CD4-positive, alpha-beta T cell treated with Interleukin-12 subunit alpha and Interleukin-12 subunit beta, for 1 hour (primary cell): Measurements from ENCODE around the gene POSTN.

Experiments
- DNase-seq: peaks from one replicate; pipeline ENCODE4 v3.0.0-alpha.2; 2020

The POSTN gene, protein sequence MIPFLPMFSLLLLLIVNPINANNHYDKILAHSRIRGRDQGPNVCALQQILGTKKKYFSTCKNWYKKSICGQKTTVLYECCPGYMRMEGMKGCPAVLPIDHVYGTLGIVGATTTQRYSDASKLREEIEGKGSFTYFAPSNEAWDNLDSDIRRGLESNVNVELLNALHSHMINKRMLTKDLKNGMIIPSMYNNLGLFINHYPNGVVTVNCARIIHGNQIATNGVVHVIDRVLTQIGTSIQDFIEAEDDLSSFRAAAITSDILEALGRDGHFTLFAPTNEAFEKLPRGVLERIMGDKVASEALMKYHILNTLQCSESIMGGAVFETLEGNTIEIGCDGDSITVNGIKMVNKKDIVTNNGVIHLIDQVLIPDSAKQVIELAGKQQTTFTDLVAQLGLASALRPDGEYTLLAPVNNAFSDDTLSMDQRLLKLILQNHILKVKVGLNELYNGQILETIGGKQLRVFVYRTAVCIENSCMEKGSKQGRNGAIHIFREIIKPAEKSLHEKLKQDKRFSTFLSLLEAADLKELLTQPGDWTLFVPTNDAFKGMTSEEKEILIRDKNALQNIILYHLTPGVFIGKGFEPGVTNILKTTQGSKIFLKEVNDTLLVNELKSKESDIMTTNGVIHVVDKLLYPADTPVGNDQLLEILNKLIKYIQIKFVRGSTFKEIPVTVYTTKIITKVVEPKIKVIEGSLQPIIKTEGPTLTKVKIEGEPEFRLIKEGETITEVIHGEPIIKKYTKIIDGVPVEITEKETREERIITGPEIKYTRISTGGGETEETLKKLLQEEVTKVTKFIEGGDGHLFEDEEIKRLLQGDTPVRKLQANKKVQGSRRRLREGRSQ

DNA sequence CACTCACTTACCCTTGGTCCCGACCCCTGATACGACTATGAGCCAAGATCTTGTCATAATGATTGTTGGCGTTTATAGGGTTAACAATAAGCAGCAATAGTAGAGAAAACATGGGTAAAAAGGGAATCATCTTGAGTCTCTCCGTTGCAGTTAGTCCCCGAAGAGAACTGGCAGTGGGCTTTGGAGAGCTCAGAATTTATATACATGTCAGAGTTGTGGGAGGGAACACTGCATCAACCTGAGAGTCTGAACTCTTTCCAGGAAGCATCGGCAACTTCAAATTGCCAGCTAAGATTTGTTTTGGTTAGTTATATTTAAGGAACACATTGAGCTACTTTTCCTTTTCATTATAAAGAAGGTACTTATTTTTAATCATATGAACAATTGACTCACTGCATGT is at the start of gene POSTN:
TSS of gene POSTN (minus strand) at position 172 of the 400 bp plus-strand sequence. CDS start at position 130, 42 bp downstream.
- DNase-seq, result no peak

DNA sequence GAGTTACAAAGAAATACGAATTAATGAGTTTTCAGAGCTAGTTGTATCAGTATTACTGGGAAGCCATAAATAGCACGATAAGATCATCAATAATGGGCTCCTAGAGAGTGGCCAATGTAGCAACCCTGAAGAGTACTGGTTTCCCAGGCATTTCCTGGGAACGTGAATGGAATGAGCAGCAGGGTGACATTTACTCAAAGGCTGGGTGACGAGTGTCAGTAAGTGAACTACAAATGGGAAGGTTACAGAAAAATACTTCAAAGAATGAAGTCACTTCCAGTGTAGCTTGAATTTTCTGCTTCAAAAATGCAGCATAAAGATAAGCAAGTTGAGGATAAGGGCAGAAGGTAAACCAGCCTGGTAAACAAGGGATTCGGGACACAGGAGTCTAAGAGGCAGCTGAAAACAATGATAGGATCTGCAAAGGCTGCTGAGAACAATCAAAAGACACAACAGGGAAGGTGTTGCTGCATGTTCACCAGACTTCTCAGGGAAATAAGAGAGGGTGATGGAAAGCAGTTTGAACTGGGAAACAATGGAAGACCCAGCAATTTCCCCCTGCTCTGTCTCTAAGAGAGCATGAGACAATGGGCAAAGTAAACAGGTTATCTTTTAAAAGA is 48.6 kb upstream of the POSTN start:
- no peak for DNase-seq

GRCh38 chr13:37646531-37646930 is 48.0 kb upstream of the POSTN start:
- no peak for DNase-seq

- no peak for DNase-seq
Observed at GRCh38 chr13:37645181-37645740, 46.7 kb upstream of the POSTN start.

- DNase-seq, result no peak
Observed at GRCh38 chr13:37641391-37641790, 42.8 kb upstream of the POSTN start.

DNA sequence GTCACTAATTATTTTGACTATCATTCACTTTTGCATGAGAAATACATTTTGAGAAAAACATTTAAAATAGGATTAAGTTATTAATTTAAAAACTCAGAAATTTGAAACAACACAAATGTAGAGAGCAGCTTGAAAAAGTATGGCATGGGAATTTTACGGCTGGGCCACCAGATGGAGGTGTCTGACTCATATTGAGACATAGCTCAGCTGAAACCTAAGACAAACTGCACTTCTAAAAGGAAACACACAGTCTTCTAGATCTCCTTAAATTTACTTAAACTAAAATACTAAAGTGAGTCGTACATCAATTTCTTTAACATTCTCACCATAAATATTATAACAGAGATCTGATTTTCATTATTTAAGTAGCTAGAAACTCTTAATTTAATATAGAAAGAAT is 41.9 kb upstream of the POSTN start:
- no peak for DNase-seq

GRCh38 chr13:37636701-37637100 is 38.1 kb upstream of the POSTN start:
- no peak for DNase-seq

GRCh38 chr13:37632294-37632693 is 33.7 kb upstream of the POSTN start:
- no peak for DNase-seq

DNA sequence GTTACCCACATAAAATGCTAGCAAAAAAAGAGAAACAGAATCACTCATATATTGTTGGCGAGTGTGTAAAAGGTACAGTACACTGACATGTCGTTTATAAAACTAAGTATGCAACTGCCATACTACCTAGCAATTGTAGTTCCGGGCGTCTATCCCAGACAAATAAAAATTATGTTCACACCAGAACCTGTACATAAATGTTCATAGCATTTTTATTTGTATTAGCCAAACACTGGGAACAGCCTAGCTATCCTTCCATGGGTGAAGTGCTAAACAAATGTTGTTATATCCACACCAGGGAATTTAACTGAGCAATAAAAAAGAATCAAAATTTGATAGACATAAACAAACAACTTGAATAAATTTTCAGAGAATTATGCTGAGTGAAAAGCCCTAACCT is 28.9 kb upstream of the POSTN start:
- DNase-seq, result no peak

DNA sequence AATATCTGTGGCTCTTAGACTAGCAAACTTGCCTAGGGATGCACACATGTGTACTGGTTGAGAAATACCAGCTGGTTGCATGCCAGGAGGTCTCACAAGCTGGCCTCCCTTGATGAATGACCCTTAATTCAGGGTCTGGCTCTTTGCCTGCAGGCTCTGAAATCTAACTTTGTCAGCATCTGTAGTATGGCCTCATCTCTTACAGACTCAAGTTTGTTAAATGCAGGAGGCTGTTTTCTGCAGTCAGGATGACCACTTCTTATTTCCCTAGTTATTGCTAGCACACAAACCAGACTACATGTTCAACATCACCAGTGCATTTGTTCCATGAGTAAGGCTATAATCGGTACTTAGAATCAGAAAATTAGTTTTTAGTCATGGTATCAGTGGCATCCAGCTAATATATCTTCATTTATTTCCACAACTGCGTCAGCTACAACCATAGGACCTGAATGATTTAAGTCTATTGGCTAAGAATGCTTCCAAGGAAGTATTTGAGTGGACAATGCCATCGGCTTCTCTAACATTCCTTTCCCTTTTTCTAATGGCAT is 23.3 kb upstream of the POSTN start:
- DNase-seq, result no peak

DNA sequence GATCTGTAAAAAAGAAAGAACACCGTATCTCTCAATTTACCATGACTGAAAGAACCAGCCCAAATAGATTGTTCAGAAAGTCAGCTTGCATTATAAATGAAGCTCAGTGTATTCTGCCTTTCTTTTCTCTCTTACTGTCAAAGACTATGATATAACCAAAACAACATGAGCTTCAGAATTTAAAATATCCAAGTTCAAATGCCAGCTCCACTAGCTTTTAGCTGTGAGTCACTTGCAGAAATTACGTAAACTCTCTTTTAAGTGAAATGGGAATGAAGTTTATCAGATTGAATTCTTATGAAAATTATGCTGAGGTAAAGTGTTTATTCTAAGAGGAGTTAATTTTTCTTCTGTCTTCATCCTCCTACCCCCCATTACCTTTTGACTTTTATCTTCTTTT is 20.0 kb upstream of the POSTN start:
- DNase-seq, result no peak

DNA sequence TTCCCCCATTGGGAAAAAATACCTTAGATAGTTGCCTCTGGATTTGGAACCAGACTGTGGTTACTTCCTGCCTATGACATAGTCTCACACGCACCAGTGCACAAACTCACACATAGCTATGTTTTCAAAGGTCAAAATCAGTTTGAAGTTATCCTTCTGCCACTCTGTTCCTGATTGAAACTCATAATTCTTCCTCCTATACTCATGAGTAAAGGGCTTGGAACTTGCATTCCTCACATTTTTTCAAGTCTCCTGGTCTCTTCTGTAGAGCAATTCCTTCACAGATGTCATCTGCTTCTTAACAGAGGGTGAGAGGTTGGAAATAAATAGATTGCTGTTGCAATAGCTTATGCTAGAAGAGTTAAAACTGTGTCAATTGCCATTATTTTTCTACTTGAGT is 18.6 kb upstream of the POSTN start:
- DNase-seq, result no peak

DNA sequence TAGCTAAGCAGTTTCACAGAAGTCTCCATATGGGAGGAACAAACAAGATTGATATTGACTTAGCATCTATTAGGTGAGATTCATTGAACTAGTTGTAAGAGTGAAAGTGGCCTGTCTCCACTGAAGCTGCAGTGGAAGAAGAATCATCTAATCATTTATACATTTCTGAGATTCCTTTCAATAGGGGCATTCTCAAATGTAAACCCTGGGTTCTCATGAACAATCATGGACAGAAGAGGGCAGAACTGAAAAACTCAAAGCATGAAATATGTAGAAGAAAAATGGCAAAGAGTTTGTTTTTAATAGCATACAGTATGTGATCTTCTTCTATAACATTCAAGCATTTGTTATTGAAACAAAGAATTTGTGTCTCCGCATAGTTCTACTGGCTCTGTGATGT is 17.6 kb upstream of the POSTN start:
- no peak for DNase-seq

GRCh38 chr13:37615276-37615675 is 16.7 kb upstream of the POSTN start:
- no peak for DNase-seq

DNA sequence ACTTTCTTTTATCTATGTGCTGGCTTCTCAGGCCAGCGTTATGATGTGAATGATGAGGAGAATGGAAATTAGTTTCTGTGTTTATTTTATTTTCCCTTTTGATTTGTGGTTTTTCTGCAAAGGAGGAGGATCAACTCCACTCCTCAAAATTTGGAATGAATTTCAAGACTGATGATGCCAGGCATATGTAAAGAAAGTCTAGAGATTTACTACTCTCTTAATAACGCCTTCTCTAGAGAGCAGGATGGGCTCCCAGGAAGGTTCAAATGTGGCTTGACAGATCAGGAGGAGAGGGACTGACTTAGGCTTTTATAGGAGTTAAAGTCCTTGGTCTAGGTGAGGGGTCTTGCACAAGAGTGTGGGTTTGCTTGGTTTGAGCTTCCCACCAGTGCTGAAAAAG is 15.1 kb upstream of the POSTN start:
- DNase-seq, result no peak

DNA sequence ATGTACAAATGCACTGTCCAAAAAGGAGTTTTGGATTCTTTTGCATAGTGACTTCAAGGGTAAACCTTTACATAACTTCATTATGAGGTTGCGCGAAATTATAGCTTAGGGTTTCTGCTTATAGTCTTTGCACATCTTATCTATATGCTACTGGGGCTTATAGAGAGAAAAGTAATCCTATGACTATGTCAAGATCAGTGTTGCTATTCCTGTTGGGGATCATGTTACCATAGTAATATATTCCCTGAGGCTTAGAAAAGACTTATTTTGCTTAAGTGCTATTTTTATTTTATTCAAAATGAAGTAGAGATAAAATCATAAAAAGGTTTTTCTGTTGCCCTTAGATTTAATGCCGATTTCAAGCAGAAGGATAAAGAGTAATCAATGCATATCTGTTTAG is 14.7 kb upstream of the POSTN start:
- no peak for DNase-seq

GRCh38 chr13:37608750-37609339 is 10.3 kb upstream of the POSTN start:
- no peak for DNase-seq

GRCh38 chr13:37602733-37603381 is 4.3 kb upstream of the POSTN start:
- DNase-seq, result no peak

DNA sequence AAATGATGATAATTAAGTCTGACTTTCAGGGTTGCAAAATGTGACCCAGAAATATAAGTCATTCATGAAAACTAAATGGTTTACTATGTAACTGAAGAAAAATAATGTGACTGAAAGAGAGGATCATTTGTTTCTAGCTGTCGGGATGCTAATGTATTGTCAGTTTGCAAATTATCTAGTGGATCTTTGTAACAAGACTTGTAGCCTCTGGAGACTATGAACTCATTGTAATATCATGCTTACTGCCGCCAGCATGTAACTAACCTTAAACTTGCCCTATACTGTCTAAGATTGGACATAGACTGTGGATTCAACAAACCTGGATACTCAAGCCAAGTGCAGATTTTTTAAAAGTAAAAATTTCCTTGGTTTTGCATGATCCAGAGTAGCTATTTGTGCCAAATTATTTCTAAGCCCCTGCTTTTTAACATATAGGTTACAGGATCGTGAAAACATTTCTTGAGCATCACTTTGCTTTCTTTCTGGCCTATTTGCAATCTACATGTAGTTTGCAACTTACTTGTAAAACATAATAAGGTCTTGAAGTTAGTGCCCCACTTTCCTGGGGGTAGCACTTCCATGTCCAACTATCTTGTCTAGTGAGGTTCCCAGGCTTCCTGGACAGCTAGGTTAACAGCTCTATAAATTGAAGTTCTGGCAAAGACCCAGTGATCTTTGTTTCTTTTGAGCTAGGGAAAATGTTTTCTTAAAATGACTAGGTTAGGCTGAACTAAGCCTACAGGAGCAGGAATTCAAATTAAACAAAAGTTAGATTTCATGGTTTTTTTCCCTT is 3.3 kb upstream of the POSTN start:
- no peak for DNase-seq

GRCh38 chr13:37599519-37599918 is 951 bp upstream of the POSTN start:
- DNase-seq, result no peak

- DNase-seq, result no peak
Observed at GRCh38 chr13:37597477-37598025, 1.0 kb downstream of the POSTN start.
